NCI-H2227 (cell line): ENCODE results near the gene PRKCZ.

Experiments used
- DNase-seq: peaks from one replicate; lab custom pipeline; 2025; ENCODE audit not compliant: unreplicated experiment; lab: John Stamatoyannopoulos, UW

PRKCZ gene

DNA sequence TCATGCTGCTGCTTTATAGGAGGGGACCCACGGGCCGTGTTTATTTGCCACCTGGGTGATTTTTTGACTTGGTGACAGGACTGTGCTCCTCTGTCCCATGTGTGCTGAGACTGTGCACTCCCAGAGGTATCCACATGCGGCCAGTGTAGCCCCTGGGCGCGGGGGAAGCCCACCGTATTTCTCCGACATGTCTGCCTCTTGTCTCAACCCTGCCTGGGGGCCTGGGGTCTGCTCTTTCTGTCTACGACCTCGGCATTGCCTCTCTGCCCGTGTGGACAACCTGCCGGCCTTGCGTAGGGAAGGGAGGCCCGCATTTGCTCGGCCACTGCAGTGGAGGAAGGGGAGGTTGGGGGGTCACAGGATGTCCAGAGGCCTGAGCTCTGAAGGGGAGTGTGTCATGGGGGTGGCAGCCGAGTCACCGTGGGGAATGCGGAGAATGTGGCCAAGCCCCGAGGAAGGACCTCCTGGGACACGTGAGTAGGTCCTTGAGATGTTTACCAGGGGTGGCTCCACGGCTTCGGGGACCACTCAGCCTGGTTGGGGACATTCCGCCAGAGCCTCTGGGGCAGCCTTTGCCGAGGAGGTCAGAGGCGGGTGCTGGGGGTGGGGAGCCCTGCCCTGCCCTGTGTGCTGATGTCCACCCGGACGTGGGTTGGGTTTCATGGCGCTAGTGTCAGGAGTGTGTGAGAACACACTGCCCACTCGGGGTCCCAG is 11.0 kb downstream of the PRKCZ start:
- no peak for DNase-seq

DNA sequence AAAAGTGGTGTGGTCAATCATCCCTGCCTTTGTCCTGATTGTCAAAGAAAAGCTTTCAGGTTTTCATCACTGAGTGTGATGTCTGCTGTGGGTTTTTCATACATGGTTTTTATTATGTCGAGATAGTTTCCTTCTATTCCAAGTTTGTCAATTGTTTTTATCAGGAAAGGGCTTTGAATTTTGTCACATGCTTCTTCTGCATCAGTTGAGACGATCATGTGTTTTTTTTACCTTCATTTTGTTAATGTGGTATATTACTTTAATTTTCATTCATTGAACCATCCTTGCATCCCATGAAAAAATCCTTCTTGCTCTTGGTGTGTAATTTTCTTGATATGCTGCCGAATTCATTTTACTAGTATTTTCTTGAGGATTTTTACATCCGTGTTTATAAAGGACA is 15.5 kb downstream of the PRKCZ start:
- DNase-seq, result no peak

DNA sequence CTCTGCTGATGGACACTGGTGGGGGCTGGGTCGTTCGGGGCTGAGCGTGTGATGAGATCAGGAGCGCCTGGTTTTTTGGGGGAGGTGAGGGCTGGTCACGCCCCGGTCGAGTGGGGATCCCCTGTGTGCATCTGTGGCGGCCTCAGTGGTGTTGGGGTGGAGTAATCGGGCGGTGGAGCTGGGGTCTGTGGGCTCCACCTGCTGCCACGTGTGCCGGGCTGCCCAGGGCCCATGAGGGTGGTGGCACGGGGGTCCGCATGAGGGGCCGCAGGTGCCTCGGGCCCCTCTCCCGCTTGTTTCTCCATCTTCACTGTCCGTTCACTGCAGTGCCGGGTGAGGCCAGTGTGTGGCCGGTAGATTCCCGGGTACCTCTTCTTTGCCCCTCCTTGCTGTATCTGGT is 17.2 kb downstream of the PRKCZ start:
- DNase-seq, result no peak

DNA sequence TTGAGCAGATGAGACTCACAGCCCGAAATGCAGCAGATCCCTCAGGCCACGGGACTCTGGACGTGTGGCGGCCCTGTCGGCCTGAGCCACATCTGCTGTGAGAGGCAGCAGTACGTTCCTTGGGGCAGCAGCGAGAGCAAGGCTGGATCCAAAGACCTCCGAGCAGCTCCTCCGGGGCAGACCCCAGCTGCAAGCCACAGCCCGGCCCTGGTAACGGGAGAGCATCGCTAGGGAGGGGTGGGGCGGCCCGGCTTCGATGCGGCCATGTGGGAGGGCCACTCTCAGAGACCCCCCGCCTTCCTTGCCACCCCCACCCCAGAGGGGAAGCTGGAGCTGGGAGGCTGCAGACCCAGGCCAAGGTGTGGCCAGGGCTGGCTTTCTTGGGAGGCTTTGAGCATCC is 17.8 kb downstream of the PRKCZ start:
- no peak for DNase-seq

DNA sequence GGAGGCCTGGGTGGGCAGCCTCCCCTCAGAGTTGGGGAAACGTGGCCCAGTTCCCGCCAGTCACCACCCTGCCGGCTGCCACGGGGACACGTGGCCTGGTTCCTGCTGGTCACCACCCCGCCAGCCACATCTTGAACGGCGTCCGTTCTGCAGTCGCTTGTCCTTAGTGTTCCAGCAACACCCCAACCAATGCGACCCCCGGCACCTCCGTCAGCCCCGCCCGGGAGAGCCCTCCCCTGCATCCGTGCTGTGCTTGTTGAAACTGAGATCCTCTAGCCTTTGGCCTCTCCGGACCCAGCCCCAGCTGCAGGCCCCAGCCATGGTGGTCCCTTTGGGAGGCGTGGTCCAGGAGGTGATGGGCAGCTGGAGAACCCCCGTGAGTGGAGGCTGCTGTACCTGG is 18.7 kb downstream of the PRKCZ start:
- no peak for DNase-seq

DNA sequence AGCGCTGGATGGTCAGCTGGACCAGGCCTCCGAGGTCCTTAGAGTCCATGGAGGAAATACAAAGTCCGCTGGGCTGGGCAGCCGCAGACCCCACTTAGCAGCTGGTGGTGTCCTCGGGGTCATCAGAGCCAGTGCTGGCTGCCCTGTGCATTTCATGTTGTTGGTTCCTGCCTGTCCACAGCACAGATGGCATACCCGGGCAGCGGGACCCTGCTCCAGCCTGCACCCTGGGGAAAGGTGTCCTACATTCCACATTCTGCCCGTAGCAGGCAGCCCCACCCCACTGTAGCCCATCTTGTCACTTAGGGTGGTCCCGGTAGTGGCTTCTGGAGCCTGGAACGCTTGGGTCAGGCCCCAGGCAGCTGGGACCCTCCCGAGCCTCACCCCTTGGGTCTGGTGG is 19.8 kb downstream of the PRKCZ start:
- DNase-seq, result no peak

DNA sequence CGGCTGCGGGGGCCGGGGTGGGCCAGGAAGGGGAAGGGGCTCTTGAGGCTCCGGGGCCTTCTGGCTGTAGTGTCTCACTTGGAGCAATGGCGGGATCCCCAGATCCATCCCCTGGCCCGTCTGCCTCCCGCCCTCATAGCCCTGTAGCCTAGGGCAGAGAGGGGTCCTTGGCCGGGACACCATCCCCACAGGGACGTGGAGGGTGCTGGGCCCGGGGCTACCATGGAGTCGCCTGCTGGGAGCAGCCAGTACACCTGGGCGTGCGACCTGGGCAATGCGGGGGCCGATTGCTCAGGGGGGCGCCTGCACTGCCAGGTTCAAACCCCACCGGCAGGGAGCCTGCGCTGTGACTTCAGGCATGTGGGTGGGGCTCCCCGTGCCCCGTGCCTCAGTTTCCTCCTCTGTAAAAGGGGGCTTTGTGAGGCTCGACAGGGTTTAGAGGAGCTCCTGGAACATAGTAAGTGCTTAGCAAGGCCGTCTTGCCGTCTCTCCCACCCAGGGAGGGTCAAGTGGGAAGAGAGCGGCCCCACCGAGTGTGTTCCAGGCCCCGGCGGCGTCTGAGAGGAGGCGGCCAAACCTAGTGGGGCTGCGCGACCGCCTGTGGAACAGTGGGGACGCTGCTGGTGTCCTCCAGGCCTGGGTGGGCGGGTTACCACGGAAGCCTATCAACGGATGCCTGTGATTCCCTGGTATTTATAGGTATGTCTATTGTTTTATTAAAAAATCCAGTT is 20.8 kb downstream of the PRKCZ start:
- DNase-seq, result no peak

DNA sequence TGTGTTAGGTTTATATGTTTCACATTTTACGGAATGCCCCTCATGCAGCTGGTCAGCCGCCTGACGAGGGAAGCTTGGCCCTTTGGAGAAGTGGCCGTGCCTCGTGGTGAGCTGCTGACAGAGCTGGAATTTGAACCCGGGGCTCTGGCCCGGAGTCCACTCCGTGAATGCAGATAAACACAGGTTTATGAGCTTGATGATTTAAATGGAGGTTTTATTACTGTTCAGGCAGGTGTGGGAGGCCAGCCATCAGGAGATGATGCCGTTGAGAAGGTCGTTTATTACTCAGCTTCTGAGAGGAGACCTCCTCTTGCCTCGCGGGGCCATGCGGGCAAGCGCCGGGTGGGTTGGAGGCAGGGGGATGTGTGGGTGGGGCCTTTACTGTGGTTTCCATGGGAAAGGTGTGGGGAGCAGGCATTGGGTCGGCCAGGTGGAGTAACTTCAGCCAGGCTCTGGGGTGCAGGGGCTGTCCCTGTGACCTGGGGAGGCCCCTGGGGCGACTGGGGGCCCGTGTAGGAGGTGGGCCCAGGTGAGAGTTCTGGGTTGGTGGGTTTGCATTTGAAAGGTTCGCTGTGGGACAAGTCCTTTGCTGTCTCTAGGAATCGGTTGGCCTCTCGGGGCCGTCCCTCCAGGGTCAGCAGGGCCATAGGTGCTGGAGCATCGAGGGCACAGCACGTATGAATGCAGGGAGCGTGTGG is 22.0 kb downstream of the PRKCZ start:
- DNase-seq, result no peak

DNA sequence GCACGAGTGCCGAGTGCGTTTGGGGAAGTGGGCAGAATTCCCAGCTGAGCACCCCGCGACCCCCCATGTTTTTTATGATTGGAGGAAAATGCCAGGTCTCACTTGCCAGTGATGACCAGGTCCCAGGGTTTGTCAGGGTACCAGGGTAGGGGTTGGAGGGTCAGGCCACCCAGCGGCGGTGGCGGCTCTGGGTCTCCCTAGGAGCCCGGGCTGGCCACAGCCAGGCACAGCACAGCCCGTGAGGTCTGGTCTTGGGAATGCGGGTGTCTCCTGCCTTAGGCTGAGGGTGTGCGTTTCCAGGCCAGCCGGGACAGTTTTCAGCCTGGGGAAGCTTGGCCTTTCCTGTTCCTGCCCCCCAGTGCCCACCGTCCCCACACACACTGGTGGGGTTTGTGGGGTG is 22.7 kb downstream of the PRKCZ start:
- no peak for DNase-seq

DNA sequence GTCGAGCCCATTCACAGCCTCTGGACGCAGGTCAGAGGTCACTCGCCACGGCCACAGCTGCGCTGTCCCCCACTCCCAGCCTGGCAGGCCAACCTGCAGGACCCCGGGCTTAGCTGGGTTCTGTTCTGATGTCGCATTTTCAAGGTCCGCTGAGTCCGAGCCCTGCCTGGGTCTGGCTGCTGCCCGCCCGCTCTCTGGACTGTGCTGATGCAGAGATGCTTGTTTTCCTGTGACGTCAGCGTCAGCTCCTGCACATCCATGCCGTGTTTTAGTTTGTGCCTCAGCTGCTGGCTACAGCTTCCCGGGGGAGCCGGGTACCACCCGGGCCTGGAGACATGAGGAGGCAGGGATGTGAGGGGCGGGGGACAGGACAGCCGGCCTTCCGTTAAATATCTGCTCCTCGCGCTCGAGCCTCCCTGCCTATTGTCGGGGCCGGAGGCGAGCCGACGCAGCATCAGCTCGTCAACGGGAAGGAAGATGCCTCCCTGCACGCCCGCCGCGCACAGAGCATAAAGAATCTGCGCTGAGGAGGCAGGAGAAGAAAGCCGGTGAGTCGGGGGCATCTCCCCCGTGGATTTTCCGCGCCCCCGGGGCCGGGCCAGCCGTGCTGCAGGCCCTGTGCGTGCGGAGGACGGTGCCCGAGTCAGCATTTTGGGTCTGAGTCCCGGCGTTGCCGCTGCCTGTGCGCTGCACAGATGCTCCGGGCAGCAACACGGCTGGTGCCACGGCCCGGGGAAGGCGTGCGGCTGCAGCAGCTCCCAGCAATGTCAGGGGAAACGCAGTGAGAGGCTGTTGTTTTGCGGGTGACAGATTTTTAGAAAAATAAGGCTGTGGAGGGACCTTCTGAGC is 23.4 kb downstream of the PRKCZ start:
- peak; percentile 89 for DNase-seq

DNA sequence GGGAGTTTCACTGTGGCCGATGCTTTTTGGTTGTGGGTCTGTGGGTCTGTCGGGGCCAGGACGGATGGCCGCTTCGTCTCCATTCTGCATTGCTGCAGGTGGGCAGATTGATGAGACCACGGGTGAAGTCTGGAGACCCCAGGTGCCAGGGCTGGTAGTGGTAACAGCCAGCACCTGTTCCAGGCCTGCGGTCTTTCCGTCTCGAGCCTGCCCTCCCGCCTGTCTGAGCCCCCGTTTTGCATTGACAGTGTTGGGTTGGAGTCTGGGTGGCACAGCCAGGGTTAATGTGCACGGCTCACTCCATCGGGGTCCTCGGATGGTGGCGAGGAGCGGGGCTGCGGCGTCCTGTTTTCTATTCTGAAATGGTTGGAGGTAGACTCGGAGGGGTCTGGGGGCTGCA is 24.2 kb downstream of the PRKCZ start:
- no peak for DNase-seq

DNA sequence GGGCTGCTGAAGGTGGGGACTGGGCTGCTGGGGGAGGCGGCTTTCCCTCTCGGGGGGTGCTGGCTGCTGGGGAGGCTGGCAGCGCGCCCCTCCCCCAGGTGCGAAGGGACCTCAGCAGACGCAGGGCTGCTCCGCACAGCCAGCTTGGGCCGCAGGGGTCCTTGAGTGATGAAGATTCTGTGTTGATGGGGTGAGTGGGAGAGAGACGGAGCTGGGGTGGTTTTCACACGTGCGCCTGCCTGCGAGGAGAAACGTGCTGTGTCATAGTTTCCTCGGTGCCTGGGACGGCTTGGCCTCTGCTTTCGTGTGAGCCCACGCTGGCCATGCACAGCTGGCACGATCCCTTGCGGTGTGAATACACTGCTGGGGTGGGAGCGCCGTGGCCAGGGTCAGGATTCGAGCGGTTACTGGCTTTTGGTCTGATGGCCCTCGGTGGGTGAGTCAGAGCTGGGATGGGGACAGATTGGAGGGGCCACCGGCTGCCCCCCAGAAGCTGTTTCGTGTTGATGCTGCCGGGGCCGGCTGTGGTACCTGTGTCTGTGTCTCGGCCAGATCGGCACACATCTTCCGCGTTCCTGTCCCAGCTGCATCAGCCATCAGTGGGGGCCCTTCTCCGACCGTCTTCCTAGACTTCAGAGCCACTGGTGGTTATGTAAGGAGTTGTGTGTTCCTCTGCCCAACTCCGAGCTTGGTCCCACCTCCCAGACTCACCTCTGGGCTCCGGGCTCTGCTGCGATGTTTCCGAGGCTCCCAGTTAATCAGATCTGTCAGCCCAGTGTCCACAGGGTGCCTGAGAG is 24.9 kb downstream of the PRKCZ start:
- peak; percentile 47 for DNase-seq

DNA sequence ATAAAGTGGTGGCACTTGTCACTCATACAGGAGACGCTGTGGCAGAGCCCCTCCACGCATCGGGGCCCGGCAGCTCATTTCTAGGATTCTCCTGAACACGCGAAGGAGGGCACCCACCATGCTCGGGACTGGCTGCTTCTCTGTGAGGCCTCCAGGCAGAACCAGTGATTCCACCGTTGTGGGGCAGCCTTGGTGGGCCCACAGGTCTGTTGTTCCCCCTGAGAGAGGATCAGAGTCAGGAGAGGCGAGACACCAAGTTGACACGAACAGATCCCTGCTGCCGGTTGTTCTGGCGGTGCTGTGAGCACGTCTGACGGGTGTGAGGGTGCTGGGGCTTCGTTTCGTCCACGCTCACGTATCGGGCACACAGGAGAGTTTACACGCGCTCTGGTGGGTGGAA is 26.6 kb downstream of the PRKCZ start:
- no peak for DNase-seq

DNA sequence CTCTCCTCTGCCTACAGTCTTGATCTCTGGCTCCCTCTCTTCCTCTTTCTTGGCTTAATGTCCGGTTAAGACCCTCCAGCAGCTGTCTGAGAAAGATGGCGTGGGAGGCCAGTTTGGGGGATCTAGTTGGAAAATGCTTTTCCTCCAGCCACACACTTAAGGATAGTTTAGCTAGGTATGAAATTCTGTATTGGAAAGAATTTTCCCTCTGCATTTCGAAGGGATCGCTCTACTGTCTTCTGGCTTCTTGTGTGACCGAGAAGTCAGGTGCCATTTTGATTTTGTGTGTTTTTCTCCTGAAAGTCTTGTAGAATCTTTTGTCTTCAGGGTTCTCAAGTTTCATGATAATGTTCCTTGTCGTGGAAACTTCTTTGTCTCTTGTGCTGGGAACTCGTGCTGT is 28.0 kb downstream of the PRKCZ start:
- no peak for DNase-seq

DNA sequence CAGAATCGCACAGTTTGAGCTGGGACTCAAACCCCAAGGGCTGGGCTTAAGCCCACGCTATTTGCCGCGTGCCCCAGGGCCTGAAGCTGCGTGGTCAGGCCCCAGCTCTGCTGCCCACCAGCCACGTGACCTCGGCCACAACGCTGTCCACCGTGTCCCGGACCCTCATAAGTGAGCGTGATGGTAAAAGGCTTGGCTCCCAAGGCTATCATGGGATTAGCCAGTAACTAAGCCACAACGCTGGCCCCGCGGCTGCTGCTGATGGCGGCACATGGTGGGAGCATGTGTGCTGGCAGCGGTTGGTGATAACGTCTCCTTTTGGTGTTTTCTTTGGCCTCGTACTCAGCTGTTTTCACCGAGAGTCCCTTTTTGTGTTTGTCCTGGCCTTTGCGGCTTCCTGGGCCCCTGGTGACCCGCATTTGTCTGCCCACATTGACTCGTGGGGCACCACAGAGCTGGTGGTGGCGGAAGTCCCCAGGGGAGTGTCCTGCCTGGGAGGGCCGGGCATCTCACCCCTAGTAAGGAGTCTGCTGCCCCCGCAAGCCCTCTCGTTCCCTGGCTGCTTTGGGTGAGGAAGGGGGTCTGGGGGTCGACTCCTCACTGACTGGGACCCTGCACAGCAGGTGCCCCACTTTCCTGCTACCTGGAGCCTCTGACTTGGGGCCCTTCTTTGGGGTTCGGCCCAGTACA is 29.3 kb downstream of the PRKCZ start:
- DNase-seq, result no peak

DNA sequence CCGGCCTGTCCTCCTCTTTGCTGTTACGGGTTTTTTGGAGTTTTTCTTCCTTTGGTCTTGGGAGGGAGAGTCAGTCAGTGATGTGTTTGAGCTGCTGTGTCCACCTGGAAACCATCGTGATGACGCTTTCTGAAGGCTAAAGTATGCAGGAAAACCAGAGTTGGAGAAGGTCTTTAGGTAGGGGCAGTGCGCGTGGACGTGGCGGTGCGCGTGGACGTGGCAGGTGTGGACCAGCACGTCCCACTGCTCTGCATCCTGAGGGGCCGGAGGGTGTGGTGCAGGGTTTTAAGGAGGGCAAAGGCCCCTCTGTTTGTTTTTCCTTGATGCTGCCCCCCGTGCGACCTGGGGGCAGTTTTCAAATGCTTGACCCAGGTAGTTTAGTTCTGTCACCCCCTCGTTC is 29.9 kb downstream of the PRKCZ start:
- no peak for DNase-seq

DNA sequence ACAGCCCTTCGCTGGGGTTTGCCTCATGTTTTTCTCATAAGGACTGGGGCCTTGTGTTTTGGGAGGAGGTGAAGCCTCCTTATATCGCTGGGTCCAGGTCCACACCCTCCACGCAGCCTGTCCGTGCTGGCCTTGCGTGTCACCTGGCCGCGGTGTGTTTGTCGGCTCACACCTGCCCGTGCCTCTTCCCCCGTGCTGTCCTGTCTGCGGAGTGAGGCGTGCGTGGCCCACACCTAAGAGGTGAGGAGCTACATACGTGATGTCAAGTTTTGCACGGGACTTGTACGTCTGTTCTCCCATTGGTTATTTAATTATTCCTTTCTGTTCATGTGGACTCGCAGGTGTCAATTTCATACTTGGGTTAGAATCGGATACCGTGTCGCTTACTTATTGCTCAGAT is 30.7 kb downstream of the PRKCZ start:
- no peak for DNase-seq

DNA sequence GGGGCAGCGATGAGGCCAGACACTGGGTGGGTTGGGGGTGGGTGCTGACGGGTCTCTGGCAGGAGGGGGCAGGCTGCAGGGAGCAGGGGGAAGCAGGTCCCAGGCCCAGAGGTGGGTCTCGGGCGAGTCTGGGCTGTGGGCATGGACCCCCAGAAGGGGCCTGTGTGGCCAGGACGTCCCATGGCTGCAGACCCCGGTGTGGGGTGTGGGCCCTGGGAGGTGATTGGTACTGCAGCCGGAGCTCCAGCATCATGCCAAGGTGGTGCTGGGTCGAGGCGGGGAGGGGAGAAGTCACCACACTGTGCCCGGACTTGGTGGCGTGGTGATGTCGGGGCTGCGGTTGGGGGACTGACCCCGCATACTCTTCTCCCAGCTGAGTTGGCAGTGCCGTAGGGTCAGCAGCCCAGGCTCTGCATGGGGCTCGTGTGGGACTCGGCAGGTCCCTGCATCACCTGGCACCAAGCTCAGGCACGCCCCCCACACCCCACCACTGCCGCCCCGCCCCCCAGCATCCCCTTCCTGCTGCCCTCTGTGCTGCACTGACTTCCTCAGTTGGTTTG is 31.2 kb downstream of the PRKCZ start:
- no peak for DNase-seq

DNA sequence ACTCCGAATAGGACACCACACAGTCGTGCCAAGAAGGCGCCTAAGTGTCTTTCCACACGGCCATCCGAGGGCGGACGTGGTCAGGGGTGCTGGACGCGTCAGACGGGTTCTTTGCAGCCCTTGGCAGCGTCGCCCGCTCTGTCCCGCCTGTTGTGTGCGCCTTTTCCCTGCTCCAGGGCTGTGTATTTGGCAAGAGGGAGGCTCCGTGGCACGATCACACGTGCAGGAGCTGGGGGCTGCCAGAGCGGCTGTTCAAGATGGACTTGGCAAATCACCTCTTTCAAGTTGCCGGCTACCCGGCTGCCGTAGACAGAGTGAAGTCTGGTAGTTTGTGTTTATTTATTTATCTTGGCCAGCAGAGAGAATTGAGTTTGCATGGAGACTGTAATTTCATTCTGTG is 31.9 kb downstream of the PRKCZ start:
- DNase-seq, result no peak

DNA sequence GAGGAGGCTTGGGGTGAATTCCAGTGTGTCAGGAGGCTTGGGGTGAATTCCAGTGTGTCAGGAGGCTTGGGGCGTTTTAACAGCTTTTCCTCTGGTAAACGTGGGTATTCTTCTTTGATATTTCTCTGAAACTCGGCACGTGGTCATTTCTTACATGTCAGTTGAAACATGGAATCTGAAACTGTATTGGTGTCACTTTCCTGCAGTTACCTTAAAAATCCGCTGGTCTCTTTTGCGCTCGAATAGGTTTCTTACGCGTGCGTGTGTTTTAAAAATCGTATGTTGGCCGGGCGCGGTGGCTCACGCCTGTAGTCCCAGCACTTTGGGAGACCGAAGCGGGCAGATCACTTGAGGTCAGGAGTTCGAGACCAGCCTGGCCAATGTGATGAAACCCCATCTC is 33.5 kb downstream of the PRKCZ start:
- no peak for DNase-seq
